Panc1 (cell line): Measurements from ENCODE around the gene VTI1B. TPM values are rescaled to one million over a fixed set of nuclear protein-coding genes. Genes with fewer than 3 reads are reported as not detected.

Experiments
- ATAC-seq: fragments of 200-7000 bp; cut with Tn5 transposase; 2 replicates; pipeline ENCODE4 v1.9.1; 2020; ENCODE audit warnings: mild to moderate bottlenecking, moderate library complexity
- BruUV-seq: library from RNA; stranded (reverse); fragments of 400-500 nt; replicated peaks from 2 replicates; lab custom pipeline; 2021; lab: Mats Ljungman, UMichigan
- CTCF ChIA-PET: fragments of 300-600 bp; sonication (Branson Sonifier 250); formaldehyde crosslinking; loops from one replicate; lab custom pipeline; 2022; ENCODE audit warnings: antibody characterized with exemption; lab: Charles Lee
- POLR2A ChIA-PET: fragments of 300-600 bp; sonication (Branson Sonifier 250); formaldehyde crosslinking; loops from one replicate; lab custom pipeline; 2022; ENCODE audit warnings: antibody characterized with exemption; lab: Charles Lee
- DNase-seq: peaks from one replicate; pipeline ENCODE4 v3.0.0-alpha.2; 2010; ENCODE audit warnings: low read depth, low spot score
- H3K27ac ChIP-seq: 2 replicates; pipeline ENCODE4 v1.5.1; 2011; ENCODE audit warnings: mild to moderate bottlenecking, low read length, inconsistent platforms
- H3K27me3 ChIP-seq: fragments of 200-500 bp; sonication (Bioruptor generic); 2 replicates; pipeline ENCODE4 v1.6.0; 2014; ENCODE audit warnings: low read length, inconsistent platforms; ENCODE audit not compliant: control insufficient read depth, insufficient read depth
- H3K36me3 ChIP-seq: fragments of 200-500 bp; sonication (Bioruptor generic); 2 replicates; pipeline ENCODE4 v1.5.1; 2014; ENCODE audit warnings: inconsistent platforms, mild to moderate bottlenecking, low read length, moderate library complexity; ENCODE audit not compliant: control insufficient read depth, insufficient read depth
- H3K4me1 ChIP-seq: 2 replicates; pipeline ENCODE4 v1.5.1; 2011; ENCODE audit warnings: inconsistent platforms, mild to moderate bottlenecking, low read length, moderate library complexity; ENCODE audit not compliant: control insufficient read depth, insufficient read depth
- H3K4me3 ChIP-seq, 2 experiments: 2 replicates each; pipeline ENCODE4 v1.5.1; 2011 to 2012; ENCODE audit warnings: low read depth in 2 of 2, low read length in 2 of 2, mild to moderate bottlenecking in 2 of 2, inconsistent platforms in 1 of 2, moderate library complexity in 1 of 2
- H3K9me3 ChIP-seq: fragments of 200-500 bp; sonication (Bioruptor generic); 2 replicates; pipeline ENCODE4 v1.5.1; 2014; ENCODE audit warnings: low read depth, mild to moderate bottlenecking, inconsistent platforms, low read length, moderate library complexity; ENCODE audit not compliant: control insufficient read depth, insufficient read depth
- CTCF ChIP-seq: fragments of 450-650 bp; IDR thresholded peaks from 2 replicates; pipeline ENCODE4 v1.5.1; 2017; ENCODE audit warnings: mild to moderate bottlenecking
- POLR2AphosphoS5 ChIP-seq: IDR thresholded peaks from 2 replicates; pipeline ENCODE4 v1.6.1; 2012; ENCODE audit warnings: mild to moderate bottlenecking, low read depth, low read length, moderate library complexity
- SIN3A ChIP-seq: IDR thresholded peaks from 2 replicates; pipeline ENCODE4 v1.6.1; 2012; ENCODE audit warnings: low read depth, mild to moderate bottlenecking, low read length, moderate library complexity, borderline replicate concordance; ENCODE audit not compliant: insufficient read depth
- TCF7L2 ChIP-seq: IDR thresholded peaks from 2 replicates; pipeline ENCODE4 v1.6.1; 2011; ENCODE audit warnings: mild to moderate bottlenecking, low read depth, low read length, inconsistent platforms
- in situ Hi-C: cut with HindIII; loops from 2 replicates; pipeline ENCODE4 v1.10.0; 2016; ENCODE audit warnings: low sequenced_read_pairs, low pct_unique_long_range_greater_than_20kb
- intact Hi-C: fragments of 100-400 bp; cut with micrococcal nuclease; formaldehyde crosslinking; loops from one replicate; pipeline ENCODE4 v1.10.0; 2022; ENCODE audit not compliant: unreplicated experiment
- total RNA-seq: library from RNA; stranded (reverse); gene quantifications from one replicate; pipeline ENCODE4 v1.2.1, GENCODE V29; 2021; ENCODE audit not compliant: unreplicated experiment
- TF ChIP-seq, protein P1 (sequence below), 2 experiments: IDR thresholded peaks; 2 replicates each; pipeline ENCODE4 v1.6.1; 2011 to 2012; ENCODE audit warnings: low read depth in 2 of 2, control low read depth in 1 of 2, low read length in 1 of 2, mild to moderate bottlenecking in 1 of 2, moderate library complexity in 1 of 2; ENCODE audit not compliant: insufficient read depth in 1 of 2

VTI1B gene
- total RNA-seq, 1 experiment from 2014 or later, result 84.9 TPM

DNA sequence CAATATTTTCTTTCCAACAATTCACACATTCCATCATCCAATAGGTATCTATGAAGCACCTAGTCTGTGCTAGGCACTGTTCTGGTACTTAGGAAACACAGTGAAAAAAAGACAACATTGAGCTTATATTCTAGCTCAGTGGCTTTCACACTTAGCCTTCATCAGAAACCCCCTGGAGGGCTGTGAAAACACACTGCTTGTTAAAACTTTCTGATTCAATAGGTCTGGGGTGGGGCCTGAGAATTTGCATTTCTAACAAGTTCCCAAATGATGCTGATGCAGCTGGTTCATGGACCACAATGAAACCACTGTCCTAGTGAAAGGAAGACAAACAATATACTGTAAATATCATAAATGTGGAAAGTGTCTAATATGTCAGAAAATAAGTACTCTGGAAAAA, 5.9 kb downstream of the VTI1B start:
- DNase-seq (no peak), ATAC-seq (no peak)
- no peaks in the 10 kb centered on the region for H3K9me3 ChIP-seq
- no peak overlapping the region for H3K4me3 ChIP-seq
- TF ChIP-seq TCF7L2 (no peak), POLR2AphosphoS5 (no peak), CTCF (no peak), SIN3A (no peak)
- TF ChIP-seq, protein P1, sequence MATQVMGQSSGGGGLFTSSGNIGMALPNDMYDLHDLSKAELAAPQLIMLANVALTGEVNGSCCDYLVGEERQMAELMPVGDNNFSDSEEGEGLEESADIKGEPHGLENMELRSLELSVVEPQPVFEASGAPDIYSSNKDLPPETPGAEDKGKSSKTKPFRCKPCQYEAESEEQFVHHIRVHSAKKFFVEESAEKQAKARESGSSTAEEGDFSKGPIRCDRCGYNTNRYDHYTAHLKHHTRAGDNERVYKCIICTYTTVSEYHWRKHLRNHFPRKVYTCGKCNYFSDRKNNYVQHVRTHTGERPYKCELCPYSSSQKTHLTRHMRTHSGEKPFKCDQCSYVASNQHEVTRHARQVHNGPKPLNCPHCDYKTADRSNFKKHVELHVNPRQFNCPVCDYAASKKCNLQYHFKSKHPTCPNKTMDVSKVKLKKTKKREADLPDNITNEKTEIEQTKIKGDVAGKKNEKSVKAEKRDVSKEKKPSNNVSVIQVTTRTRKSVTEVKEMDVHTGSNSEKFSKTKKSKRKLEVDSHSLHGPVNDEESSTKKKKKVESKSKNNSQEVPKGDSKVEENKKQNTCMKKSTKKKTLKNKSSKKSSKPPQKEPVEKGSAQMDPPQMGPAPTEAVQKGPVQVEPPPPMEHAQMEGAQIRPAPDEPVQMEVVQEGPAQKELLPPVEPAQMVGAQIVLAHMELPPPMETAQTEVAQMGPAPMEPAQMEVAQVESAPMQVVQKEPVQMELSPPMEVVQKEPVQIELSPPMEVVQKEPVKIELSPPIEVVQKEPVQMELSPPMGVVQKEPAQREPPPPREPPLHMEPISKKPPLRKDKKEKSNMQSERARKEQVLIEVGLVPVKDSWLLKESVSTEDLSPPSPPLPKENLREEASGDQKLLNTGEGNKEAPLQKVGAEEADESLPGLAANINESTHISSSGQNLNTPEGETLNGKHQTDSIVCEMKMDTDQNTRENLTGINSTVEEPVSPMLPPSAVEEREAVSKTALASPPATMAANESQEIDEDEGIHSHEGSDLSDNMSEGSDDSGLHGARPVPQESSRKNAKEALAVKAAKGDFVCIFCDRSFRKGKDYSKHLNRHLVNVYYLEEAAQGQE (IDR thresholded peaks at IDR 0.05; ENCODE audit: insufficient read depth in 1 of 2, low read depth in 2 of 2, low read length in 1 of 2), result no peak
- no peaks in the 10 kb centered on the region for H3K36me3 ChIP-seq
- in situ Hi-C loops, result no loop called here
- H3K27me3 ChIP-seq, result no peaks in the 10 kb centered on the region
- no TSS peak for BruUV-seq
- no peak overlapping the region for H3K27ac ChIP-seq
- peaks cover 7% of the 10 kb centered on the region for H3K4me1 ChIP-seq
- intact Hi-C loops, result loop anchor here (5.0 to 10.0 kb wide), 2 partner anchors 51 to 84 kb away; partner anchors contain the start of gene ARG2
- ChIA-PET POLR2A (interaction anchor here (0.5 to 0.6 kb wide), 2 partner anchors 77 to 263 kb away, joined by 3 to 9 read pairs; no protein-coding TSS in a partner anchor), CTCF (no interaction called here)

- BruUV-seq, result no TSS peak
- ChIA-PET CTCF (interaction anchor here (0.6 to 0.9 kb wide), 5 partner anchors 48 to 239 kb away, joined by 3 to 6 read pairs (median 4); partner anchors contain the start of gene ARG2), POLR2A (interaction anchor here (0.6 kb wide), 1 partner anchor 80 kb away, joined by 7 read pairs; no protein-coding TSS in a partner anchor)
- Histone ChIP-seq H3K4me3 (no peak overlapping the region), H3K9me3 (no peaks in the 10 kb centered on the region), H3K27me3 (no peaks in the 10 kb centered on the region), H3K27ac (no peak overlapping the region), H3K36me3 (no peaks in the 10 kb centered on the region), H3K4me1 (no peaks in the 10 kb centered on the region; the same call in 1 of the 2 replicates)
- DNase-seq, result peak; percentile 28
- ATAC-seq, result peak; percentile 78
- in situ Hi-C loops (no loop called here), intact Hi-C loops (loop anchor here (5.0 to 10.0 kb wide), 2 partner anchors 50 to 82 kb away; partner anchors contain the start of gene ARG2)
- TF ChIP-seq CTCF, result peak; percentile 59
- TF ChIP-seq, protein P1 (IDR thresholded peaks at IDR 0.05; ENCODE audit: insufficient read depth in 1 of 2, low read depth in 2 of 2, low read length in 1 of 2), result no peak
These were observed 7.5 kb downstream of the VTI1B start for GRCh38 chr14:67666750-67667449.
